NCI-H2196 (cell line): ENCODE results near the gene PTGFRN.
"Not testable (repeated sequence)": the region's sequence is repeated elsewhere in the genome, so short reads cannot be mapped to it uniquely, and the experiment has no call there.

Source experiments
- DNase-seq: peaks from one replicate; lab custom pipeline; 2025; ENCODE audit not compliant: unreplicated experiment; lab: John Stamatoyannopoulos, UW

The PTGFRN gene

DNA sequence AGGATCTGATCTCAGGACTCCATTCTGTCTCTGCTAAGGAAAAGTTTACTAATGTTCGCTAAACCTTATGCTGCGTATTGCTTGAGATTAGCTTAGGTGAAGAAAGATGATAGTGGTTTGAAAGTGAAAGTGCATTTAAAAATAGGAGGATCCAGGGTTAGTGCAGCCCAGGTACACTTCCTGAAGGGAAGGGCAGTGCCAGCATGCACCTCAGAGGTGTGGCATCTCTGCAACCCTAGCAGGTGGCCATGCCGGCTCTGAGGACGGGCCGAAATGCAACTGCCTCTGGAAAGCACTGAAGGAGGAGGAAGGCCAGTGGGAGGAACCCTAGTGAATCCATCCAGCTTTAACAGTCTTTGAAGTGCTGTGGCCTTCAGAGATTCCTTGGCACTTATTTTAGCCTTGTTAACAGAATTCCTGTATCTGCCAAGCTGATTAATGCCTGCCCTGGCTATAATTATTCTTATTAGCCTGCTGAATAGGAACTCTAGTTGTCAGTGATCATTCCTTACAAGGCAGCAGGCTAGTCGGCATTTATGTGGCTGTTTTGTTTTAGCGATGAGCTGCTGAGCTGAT lies 5.5 kb downstream of the PTGFRN start:
- DNase-seq = no peak

DNA sequence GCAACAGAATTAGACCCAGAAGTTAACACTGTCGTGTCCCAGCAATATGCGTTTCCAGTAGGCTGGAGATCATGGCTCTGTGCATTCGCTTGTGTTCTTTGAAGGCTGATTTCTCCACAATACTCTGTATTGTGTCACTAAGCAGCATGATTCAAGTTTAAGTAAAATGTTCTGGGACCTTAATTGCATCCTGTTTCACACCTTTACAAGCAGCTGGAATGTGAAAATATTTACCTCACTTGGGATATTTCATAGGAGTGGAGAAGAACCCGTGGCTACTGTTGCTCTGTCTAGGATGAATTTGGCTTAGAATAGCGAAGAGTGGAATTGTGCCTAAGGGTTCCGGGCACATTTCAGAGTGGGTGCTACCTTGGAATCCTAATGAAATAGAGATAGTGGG lies 6.3 kb downstream of the PTGFRN start:
- DNase-seq = no peak

DNA sequence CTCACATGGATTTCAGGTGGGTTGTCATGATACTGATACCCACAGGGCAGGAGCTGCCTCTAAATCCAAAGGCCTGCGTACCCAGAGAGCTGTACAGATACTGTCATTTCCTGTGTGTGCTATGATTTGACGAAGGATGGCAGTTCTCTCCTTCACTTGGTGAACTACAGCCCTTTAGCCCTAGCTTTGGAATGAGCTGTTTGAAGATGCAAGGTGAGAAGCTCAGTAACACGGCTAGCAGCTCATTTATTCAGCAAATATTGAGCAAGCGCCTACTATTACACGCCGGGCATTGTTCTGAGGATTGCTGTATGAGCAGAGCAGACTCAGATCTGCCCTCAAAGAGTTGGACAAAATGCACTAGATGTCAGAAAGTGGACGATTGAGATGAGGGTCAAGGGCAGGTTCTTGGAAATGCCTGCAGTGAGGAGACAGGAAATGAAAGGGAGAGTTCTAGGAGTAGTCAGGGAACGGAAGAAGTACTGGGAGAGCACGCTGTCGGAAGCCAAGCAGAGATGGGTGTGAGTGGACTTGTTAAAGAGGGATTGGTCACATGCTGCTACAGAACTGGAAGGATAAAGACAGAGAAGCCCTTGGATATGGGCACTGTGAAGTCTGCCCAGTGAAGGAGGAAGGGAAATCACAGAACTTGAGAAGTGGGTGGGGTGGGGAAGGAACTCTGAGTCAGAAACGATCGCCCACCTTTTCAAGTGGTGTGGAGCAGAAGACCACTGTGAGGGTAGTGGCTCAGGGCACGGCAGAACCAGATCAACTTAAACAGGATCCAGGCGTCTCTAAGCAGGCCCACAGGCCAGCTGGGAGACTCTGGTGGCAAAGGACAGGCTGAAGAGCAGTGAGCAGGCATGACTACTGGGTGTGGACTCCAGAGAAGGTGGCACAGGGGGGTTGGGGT lies 7.1 kb downstream of the PTGFRN start:
- no peak for DNase-seq

DNA sequence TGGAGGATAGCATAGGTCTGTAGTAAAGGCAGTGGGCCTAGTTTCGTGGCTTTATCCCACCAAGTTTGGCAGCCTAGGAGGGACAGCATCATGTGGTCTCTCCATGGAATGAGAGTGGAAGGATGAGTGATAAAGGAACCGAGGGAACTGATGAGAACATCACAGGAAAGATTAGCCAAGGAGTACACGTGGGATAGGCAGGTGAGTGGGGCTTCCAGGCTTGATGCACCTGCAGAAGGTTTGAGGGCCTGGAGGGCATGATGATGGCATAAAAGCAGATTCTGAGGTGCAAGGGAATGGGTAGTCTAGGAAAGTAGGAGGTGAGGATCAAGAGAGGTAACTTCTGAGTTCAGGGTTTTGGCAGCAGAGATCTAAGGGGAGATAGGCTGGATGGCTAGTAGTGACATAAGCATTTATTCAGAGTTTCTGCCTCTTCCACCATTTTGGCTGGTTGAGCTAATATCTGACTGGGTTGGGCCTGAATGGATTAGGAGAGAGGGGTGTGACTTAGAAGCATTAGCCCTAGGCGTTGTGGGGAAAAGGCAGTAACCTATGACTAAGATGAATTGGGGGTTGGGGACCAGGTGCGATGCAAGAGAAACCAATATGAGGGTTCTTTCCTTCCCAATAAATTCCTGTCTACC lies 9.1 kb downstream of the PTGFRN start:
- DNase-seq = no peak

DNA sequence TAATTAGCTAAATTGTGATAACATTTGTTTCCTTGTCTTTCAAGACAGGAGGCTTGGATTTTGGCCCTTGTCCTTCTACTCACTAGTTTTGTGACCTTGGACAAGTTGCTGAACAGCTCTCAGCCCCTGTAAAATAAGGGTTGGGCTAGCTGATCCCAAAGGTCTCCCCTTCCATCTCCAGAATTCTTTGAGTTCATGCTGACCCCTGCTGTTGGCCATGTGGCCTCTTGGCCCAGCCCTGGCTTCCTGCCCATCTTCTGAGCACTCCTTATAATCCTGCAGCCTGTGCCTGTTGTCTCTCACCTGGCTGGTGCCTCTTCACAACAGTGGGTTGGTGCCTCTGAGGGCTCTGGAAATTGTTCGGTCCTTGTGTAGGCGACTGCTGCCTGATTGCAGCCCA lies 10.1 kb downstream of the PTGFRN start:
- peak; percentile 44 for DNase-seq

DNA sequence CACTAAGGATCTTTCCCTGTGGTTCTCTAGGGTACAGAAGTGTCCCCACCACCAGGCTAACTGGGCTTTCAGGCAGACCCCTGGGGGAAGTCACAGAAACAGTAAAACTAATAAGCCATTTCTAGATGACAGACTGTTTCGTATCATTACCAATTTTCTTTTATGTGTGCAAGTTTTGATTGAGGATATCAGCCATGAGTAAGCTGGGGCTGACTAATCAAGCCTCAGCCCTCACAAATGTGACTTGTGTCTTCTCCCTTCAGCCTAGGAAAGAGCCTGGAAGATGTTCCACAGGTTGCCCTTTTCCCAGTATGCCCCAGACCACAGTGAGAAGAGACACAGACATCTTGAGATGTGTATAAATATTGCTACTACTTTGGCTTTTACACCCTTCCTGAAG lies 10.5 kb downstream of the PTGFRN start:
- DNase-seq = no peak

DNA sequence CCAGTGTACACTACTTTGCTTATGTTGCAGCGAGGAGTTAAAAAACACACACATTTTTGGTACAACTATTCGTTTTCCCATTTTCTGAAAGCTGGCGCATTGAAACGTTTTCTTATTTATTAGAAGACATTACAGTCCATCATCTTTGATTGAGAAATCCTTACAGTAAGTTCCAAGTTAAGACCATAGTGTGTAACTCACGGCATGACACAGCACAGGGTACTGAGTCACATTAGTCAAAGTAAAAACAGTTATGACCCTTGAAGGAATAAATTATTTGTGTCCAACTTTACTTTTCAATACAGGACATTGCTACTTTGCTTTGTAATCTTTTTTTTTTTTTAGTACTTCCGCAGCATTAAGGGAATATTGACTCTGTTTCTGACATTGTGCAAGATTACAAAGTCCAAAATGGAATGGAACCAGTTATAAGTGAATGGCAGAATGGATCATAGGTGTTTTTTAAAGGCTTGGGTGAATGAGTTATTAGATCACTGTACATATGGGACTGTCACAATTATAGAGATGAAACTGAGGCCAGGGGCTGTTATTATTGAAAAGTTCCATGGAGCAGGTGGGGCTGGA lies 11.7 kb downstream of the PTGFRN start:
- DNase-seq = no peak

DNA sequence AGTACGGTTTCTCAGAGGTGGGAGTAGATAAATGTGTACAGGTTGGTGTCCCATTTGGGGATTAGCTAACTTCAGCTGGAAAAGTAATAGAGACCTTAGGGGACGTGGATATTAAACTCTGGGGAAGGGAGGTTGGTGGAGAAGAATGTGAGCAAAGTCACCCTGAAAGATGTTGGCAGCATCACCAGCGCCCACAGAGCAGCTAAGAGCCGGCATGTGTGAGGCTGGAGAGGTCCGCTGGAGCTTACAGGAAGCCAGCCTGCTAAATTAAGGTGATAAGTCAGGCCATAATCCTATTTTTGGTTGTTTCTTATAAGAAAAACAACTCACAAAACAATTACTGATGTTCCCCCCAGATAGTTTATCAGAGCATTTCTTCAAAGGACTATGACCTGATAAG lies 12.2 kb downstream of the PTGFRN start:
- no peak for DNase-seq

DNA sequence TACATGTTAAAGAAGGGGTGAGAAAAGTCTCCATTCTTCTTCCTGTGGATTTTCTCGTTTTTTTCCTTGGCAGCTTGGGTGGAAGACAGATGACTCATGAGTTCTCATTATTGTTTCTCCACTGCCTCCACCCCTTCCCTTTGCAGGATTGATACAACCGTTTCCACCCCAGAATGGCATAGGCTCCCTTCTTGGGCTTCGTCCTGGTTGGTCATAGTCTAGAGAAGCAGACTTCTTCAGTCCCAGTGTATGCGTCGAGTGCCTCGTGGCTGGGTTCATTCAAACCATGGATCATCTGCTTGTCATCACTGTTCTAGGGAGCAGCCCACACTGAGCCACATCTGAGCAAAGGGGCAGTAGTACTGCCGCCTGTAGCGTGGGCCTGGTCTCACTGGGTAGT lies 13.7 kb downstream of the PTGFRN start:
- no peak for DNase-seq

DNA sequence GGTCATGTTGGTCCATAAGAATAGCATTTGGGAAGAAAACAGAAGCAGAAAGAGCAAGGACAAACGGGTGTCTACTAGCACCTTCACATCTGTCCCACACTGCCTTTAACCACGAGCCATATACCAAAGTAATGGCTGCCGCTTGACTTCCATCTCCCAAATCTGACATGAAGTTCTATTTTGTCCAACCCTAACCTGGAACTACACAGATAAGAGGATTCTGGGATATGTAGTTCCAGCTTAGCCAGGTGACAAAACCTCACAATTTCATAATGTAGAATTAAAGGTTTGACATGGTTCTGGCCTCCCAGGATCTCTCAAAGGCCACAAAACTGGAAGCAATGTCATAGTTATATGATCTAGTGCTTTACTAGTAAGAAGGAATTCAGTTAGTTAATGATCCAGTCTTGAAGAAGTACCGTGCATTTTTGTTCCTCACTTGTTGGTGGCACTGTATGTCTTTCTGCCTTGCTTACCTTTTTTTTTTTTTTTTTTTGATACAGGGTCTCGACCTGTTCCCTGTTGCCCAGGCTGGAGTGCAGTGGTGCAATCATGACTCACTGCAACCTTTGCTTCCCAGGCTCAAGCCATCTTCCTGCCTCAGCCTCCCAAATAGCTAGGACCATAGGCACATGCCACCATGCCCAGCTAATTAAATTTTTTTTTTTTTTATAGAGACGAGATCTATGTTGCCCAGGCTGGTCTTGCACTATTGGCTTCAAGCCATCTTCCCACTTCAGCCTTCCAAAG lies 17.5 kb downstream of the PTGFRN start:
- no peak for DNase-seq

DNA sequence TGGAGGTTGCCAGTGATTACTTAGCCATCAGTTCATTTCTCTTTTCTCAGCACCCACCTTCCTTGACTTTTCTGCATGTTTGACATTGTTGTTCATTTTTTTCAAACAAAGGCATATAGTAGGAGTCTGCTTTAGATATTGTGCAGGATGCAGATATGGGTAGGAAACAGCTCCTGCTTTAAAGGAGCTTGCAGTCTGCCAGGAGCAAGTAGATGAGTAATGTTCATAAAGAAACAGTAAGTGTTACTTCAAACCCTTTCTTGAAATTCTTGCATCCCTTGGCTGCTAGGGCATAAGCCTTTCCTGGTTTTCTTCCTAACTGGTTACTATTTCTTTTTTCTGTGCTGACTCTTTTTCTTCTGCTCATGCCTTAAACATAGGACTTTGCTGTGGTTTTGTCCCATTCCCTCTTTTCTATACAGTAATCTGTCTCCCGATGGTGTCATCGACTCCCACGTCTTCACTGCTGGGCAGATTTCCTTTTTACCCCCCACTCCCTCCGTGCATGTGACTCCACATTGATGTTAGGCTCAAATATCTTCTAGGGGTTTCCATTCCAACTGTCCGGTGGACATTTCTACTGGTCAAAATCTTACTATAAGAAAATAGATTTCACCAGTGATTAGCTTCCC lies 20.4 kb downstream of the PTGFRN start:
- DNase-seq = no peak

DNA sequence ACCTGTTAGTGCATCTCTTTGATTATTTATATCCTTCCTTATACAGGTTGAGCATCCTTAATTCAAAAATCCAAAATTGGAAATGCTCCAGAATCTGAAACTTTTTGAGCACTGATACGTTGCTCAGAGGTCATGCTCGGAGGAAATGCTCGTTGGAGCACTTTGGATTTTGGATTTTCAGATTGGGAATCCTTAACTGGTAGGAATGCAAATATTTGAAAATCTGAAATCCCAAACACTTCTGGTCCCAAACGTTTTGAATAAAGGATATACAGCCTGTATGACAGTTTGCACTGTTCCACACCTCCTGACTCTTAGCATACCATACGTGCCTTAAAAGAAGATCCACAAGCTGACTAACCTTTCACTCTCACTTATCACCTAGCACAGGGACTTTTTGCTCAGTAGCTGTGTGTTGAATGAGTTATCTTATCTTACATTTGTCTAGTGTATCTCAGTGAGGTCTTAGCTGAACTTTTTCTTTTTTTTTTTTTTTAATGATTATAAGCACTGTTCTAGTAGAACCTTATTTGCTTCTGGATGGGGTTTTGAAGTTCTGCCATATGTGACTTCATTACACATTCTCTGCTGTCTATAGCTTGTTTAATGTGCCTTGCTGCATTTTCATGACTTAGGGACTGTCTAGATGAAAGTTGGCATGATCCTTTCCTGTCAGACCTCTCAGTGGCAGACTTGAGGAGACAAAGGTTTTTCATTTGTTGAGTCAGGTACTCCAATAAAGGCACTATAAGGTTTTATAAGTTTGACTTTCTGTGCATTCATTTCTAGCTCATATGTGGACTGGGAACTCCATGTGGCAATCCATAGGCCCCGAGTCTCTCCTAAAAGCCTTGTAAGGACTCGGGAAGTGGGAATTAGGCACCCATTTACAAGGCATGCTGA lies 21.6 kb downstream of the PTGFRN start:
- no peak for DNase-seq

DNA sequence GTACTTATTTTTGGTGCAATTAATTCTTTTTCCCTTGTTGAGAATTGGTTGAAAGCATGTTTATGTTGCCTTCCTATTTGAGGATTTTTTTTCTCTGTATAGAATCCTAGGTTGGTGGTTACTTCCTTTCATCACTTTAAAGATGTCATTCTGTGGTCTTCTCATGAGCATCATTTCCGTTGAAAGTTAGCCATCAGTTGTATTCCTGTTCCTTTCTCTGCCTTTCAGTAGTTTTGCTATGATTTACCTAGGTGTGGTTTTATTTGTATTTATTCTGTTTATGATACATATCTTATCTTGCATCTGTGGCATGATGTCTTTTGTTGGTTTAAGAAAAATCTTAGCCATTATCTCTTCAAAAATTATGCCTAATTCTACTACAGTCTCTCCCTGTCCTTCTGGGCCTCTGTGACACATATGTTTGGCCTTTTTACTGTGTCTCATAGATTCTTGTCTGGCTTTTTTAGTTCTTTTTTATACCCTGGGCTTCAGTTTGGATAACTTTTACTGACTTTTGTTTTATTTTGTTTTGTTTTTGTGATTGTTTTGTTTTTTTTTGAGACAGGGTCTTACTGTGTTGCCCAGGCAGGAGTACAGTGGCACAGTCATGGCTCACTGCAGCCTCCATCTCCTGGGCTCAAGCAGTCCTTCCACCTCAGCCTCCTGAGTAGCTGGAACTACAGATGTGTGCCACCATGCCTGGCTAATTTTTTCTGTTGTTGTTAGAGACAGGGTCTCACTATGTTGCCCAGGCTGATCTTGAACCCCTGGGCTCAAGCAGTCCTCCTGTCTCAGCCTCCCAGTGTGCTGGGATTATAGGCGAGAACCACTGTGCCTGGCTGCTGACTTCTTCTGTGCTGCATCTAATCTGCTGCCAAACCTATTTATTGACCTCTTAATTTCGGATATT lies 24.1 kb downstream of the PTGFRN start:
- DNase-seq = no peak

DNA sequence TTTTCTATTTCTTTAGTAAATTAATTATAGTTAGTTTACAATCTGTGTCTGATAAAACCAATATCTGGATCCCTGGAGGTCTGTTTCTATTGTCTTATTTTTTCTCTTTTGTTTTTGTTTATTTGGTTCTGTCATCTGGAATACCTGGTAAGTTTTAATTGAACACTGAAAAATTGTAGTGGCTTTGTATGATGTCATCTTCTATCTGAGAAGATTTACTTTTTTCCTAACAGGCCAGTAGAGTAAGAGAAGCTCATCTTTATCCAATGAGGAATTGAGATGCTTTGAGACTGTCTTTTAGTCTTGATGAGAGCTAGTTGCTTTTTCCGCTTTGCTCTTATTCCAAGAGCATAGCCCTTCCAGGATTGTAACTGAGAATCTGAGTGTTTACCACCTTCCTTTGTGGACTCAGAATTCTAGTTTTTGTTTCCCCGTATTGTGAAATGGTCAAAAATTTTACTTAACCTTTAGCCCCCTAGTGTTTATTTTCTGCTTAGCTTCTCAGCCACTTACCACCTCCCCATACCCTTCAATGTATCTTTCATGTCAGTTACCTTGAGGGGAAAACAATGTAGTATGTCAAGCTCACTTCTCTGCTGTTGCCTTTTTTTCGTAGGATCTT lies 25.0 kb downstream of the PTGFRN start:
- DNase-seq = no peak

DNA sequence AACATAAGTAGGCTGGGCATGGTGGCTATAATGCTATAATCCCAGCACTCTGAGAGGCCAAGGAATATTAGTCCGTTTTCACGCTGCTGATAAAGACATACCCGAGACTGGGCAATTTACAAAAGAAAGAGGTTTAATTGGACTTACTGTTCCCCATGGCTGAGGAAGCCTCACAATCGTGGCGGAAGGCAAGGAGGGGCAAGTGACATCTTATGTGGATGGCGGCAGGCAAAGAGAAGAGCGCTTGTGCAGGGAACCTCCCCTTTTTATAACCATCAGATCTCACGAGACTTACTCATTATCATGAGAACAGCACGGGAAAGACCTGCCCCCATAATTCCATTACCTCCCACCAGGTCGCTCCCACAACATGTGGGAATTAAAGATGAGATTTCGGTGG lies 28.5 kb downstream of the PTGFRN start:
- DNase-seq = no peak

DNA sequence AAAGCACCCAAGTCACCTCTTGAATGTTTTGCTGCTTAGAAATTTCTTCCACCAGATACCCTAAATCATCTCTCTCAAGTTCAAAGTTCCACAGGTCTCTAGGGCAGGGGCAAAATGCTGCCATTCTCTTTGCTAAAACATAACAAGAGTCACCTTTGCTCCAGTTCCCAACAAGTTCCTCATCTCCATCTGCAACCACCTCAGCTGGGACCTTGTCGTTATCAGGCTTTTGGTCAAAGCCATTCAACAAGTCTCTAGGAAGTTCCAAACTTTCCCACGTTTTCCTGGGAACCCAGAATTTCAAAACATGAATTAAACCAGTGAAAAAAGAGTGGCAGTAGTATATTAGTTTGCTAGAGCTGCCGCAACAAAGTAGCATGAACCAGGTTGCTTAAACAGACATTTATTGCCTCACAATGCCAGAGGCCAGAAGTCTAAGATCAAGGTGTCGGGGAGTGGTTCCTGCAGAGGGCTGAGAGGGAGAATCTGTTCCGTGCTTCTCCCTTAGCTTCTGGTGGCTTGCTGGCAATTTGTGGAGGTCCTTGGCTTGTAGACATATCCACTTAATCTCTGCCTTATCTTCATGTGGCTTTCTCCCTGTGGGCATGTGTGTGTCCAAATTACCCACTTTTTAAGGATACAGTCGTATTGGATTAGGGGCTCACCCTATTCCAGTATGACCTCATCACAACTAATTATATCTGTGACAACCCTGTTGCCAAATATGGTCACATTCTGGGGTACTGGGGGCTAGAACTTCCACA lies 30.2 kb downstream of the PTGFRN start:
- DNase-seq = not testable (repeated sequence)

DNA sequence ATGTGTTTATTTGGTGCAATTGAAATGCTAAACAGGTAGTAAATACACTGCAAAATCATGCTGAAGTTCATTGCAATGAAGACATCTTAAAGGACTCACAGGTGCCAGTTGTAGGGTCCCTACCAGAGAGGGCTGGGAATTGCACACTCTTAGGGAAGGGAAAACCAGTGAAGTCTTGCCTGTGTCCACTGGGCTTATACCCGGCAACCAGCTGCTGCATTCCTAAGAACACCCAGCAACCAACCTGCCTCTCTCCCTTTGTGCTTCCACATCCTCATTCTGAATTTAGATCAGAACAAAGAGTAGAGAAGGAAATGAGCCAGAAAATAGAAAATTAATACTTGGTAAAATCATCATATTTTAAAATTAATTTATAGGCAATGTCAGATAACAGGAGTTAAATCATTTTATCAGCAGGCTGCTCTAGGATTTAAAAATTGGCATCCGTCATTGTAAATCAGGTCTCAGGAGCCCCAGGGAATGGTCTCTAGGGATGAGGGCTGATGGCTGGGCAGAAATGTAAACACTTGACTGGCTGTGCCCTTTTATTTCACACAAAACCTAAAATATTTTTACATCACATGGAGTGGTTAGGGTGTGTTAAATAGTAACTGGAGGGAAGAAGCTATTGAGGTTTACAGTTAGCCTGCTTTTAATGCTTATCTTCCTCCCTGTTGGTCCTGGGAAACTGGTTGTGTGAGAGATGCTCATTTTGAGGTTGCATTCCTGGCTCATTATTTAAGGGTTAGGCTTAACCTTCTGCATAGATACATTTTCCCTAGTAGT lies 31.3 kb downstream of the PTGFRN start:
- DNase-seq = no peak
